GM12865 (cell line): Measurements from ENCODE around the gene DAW1.

Experiments used
- DNase-seq: peaks from one replicate; pipeline ENCODE4 v3.0.0; 2010; ENCODE audit warnings: low read depth
- H3K4me3 ChIP-seq: 2 replicates; pipeline ENCODE4 v1.5.1; 2011; ENCODE audit warnings: mild to moderate bottlenecking, low read depth, low read length, control low read depth
- CTCF ChIP-seq: IDR thresholded peaks from 2 replicates; pipeline ENCODE4 v1.5.1; 2011; ENCODE audit warnings: low read length, control low read depth, low read depth, inconsistent platforms; ENCODE audit not compliant: insufficient read depth; ENCODE audit errors: missing control alignments

Gene DAW1

DNA sequence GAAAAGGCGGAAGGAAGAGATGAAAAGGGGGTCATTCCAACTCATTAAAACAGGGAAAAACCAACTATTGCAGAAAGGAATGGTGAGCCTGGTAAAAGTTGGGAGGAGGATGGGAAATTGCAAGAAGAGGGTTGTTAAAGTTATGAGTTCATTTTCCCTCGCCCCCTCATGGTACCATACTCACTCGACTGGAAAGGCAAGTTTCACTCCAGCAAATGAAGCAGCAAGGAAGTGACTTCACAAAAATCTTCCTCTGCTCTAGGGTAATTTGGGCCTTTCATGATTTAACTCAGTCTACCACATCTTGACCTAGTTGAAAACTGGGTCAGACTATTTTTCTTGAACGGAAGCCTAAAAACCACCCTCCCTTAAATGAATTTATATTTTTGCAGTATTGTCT, 22.8 kb upstream of the DAW1 start:
- DNase-seq, result peak; percentile 80
- no peak for TF ChIP-seq CTCF
- no peak overlapping the region for H3K4me3 ChIP-seq

DNA sequence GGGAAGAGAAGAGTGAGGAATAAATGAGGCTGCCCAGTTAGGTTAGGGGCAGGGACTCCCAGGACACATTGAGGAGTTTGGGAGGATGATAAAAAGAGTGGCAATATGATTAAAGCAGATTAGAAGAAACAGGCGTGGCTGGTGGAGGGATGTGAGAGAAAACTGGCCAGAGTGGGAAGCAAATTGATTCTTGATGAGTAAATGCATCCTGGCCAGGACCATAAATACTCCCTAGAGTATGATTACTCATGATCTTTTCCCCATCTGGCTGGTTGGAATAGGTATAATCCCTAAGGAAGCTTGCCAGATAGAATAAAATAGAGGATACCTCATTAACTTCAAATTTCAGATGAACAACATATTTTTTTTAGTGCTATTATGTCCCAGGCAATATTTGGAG, 21.5 kb upstream of the DAW1 start:
- no peak for TF ChIP-seq CTCF
- DNase-seq, result no peak
- H3K4me3 ChIP-seq, result no peak overlapping the region

- no peak for TF ChIP-seq CTCF
- DNase-seq, result peak; percentile 12
- no peak overlapping the region for H3K4me3 ChIP-seq
Measured at GRCh38 chr2:227853204-227853629, 18.2 kb upstream of the DAW1 start.

DNA sequence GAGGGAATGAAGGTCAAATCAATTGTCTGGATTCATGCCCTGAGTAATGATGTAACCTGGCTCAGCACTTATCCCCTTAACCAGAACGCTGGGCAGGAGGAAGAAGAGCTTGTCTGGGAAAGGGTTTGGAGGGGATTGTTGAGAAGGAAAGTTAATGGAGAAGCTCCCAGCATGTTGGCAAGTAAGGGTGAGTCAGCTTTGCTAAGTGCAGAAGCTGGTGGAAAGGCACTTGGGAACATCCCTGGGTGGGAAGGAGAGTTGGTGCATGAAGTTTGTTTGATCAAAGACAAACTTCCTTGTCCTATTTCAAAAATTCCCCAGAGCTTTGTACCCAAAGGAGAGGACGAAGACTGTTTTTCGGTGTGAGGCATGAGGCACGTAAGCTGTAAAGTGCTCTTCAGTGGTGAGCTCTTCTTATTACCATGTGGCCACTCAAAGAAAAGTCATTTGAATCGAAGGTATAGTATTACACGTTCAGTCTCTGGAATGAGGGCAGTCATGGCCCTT, 17.6 kb upstream of the DAW1 start:
- no peak for DNase-seq
- TF ChIP-seq CTCF, result no peak
- no peak overlapping the region for H3K4me3 ChIP-seq

DNA sequence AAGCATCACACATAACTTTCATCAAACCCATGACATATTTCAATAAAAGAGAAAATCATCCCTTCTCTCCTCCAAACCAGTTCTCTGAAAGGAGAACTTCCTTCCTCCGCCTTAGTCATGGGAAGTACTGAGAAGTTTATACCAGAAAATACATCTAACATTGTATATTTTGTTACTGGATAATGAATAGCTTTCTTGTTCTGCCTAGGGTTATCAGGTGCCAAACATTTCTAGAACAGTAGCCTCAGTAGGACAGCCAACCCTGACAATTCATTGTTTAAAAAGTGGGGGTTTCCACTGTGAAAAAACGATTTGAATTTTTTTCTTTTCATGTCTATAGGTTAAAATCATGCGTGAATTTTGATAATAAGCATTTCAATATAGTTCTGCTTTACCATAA, 16.0 kb upstream of the DAW1 start:
- TF ChIP-seq CTCF, result no peak
- no peak overlapping the region for H3K4me3 ChIP-seq
- no peak for DNase-seq

GRCh38 chr2:227856697-227857096, 14.7 kb upstream of the DAW1 start:
- no peak for TF ChIP-seq CTCF
- H3K4me3 ChIP-seq, result no peak overlapping the region
- no peak for DNase-seq

- H3K4me3 ChIP-seq, result no peak overlapping the region
- TF ChIP-seq CTCF, result no peak
- no peak for DNase-seq
Measured at GRCh38 chr2:227860221-227860641, 11.2 kb upstream of the DAW1 start.
